Ascending aorta (tissue), 2 donors: ENCODE measurements around the gene QSOX2. TPM values are rescaled to one million over a fixed set of nuclear protein-coding genes. Genes with fewer than 3 reads are reported as not detected.

Source experiments
- DNase-seq, 2 donors: peaks; one replicate each; pipeline ENCODE4 v3.0.0-alpha.2; 2019; ENCODE audit warnings: low spot score in 2 of 2
- H3K27ac ChIP-seq, 2 donors: fragments of 200-600 bp; sonication (generic); one replicate each; pipeline ENCODE4 v1.5.1; 2016 to 2017; ENCODE audit warnings: mild to moderate bottlenecking in 1 of 2
- H3K27me3 ChIP-seq: fragments of 200-600 bp; sonication (generic); one replicate; pipeline ENCODE4 v1.5.1; 2017
- H3K36me3 ChIP-seq, 2 donors: fragments of 200-600 bp; sonication (generic); one replicate each; pipeline ENCODE4 v1.5.1; 2016
- H3K4me1 ChIP-seq, 2 donors: fragments of 200-600 bp; sonication (generic); one replicate each; pipeline ENCODE4 v1.5.1; 2016 to 2017; ENCODE audit warnings: mild to moderate bottlenecking in 1 of 2
- H3K4me3 ChIP-seq, 2 donors: fragments of 200-600 bp; sonication (generic); one replicate each; pipeline ENCODE4 v1.5.1; 2016 to 2017; ENCODE audit warnings: mild to moderate bottlenecking in 1 of 2
- H3K9me3 ChIP-seq, 2 donors: fragments of 200-600 bp; sonication (generic); one replicate each; pipeline ENCODE4 v1.5.1; 2016
- intact Hi-C: fragments of 100-400 bp; cut with DNase I; formaldehyde crosslinking; loops from one replicate; pipeline ENCODE4 v1.15.1; 2023
- total RNA-seq: library from RNA; depleted of rRNA; stranded (reverse); fragments of >200 nt; gene quantifications from one replicate; pipeline ENCODE4 v1.1.0, GENCODE V29; 2016
- TF ChIP-seq, protein P1 (sequence below), 3 experiments: fragments of 200-600 bp in 2 of 3; fragments of 450-650 bp in 1 of 3; sonication (generic) in 2 of 3; IDR thresholded peaks; one replicate each; pipeline ENCODE4 v1.5.1; 2016 to 2019; ENCODE audit warnings: antibody characterized with exemption in 3 of 3, mild to moderate bottlenecking in 1 of 3, moderate library complexity in 1 of 3

The QSOX2 gene
- total RNA-seq, 1 donor from 2014 or later = 3.7 TPM

DNA sequence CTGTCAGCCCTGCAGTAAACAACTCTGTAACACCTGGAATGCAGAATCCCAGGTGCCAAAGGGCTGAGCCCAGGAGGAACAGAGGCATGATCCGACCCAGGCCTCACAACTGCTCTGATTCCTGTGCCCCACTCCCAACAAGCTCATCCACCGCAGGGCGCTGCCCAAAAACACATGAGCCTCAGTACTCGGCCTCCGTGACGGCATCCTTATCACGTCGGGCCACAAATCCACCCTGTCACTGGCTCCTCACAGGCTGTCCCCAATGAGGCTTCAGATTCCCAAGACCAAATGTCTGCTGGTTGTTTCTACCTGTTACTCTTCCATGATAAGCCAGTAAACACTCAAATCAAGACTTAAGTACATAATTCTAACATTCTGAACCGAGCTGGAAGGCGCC is 15.2 kb downstream of the QSOX2 start:
- H3K27ac ChIP-seq = no peak overlapping the region
- intact Hi-C loops = no loop called here

DNA sequence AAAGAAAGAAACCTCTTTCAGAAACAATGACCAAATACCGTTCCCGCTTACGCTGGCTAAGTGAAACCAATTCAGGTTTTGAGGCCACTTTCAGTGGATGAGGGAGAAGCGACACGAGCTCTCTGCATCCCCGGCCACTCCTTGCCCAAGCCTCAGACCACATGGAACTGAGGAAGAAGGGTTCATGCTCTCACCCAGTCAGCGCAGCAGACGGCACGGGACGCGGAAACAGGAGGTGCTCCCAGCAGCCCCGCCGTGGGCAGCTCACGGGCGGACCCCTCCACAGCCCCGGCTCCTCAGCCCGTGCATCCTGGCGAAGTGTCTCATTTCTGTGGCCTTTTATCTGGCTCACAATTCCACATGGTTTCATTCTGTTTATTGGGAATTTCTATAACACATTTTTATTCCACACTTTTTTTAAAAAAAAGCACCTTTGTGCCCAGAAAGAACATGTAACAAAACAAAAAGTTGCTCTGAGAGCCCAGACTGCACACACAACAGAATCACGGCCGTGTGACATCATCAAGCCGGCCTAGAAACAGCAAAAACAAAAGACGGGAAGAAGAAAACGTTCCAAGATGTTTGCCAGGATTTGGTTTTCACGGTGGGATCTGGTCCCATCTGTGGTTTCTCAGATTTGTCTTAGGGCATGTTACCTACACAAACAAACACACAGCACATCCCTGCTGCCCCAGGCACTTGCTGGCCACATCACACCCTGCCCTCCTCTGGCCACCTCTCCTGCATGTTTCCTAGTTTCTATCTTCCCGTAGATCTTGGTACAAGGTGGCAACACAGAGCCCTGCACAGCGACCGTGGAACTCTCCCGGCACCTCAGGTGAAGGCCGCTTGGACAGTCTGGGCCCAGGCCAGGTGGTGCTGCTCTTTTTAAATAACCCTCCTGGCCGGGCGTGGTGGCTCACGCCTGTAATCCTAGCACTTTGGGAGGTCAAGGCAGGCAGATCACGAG is 16.2 kb downstream of the QSOX2 start:
- H3K36me3 ChIP-seq = peaks cover 0 to 6% of the 10 kb centered on the region in 2 donors
- H3K4me3 ChIP-seq = peak overlapping the region in 1 of 2 donors; percentile 35
- TF ChIP-seq, protein P1, sequence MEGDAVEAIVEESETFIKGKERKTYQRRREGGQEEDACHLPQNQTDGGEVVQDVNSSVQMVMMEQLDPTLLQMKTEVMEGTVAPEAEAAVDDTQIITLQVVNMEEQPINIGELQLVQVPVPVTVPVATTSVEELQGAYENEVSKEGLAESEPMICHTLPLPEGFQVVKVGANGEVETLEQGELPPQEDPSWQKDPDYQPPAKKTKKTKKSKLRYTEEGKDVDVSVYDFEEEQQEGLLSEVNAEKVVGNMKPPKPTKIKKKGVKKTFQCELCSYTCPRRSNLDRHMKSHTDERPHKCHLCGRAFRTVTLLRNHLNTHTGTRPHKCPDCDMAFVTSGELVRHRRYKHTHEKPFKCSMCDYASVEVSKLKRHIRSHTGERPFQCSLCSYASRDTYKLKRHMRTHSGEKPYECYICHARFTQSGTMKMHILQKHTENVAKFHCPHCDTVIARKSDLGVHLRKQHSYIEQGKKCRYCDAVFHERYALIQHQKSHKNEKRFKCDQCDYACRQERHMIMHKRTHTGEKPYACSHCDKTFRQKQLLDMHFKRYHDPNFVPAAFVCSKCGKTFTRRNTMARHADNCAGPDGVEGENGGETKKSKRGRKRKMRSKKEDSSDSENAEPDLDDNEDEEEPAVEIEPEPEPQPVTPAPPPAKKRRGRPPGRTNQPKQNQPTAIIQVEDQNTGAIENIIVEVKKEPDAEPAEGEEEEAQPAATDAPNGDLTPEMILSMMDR (IDR thresholded peaks at IDR 0.05) = no peak
- no peaks in the 10 kb centered on the region for H3K27me3 ChIP-seq
- no peak overlapping the region for H3K27ac ChIP-seq
- DNase-seq = no peak
- intact Hi-C loops = no loop called here
- no peaks in the 10 kb centered on the region for H3K9me3 ChIP-seq
- no peaks in the 10 kb centered on the region for H3K4me1 ChIP-seq

More for the DNA sequence above, 15.2 kb downstream of the QSOX2 start:
- TF ChIP-seq, protein P1 (IDR thresholded peaks at IDR 0.05) = no peak
- Histone ChIP-seq H3K36me3 (peaks cover 1 to 4% of the 10 kb centered on the region in 2 donors), H3K27me3 (no peaks in the 10 kb centered on the region), H3K4me3 (no peak overlapping the region), H3K4me1 (no peaks in the 10 kb centered on the region), H3K9me3 (no peaks in the 10 kb centered on the region)
- no peak for DNase-seq

DNA sequence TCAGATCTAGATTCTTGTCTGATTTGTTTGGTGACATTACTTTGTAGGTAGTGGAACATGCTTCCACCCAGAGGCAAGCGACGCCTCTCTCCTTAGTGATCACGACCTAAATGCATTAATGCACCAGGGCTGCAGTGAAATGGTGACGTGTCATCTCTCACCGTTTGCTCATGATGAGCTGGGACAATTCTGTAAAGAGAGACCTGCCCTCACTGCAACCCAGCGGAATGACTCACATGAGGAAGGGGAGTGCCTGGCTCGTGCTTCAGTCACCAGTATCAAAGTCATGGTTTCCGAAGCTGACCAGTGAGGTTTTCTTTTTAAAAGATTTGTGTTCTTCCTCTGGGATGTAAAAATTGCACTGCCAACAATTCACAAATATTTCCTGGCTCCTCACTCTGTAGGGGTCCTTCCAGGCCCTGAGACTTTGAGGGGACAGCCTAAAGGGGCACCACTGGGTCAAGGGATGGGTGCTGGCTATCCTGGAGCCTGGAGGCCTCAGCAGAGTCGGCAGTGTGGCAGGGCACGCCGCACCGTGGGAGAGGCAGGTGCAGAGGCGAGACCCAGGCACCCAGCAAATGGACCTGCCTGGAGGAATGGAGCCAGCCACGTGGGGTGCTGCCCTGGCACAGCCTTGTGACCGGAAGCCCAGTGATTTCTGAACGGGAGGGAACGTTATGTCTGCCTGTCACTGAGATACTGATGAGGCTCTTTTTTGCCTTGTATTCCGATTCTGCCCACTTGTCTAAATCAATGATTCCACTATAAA is 17.3 kb downstream of the QSOX2 start:
- intact Hi-C loops = no loop called here
- Histone ChIP-seq H3K36me3 (peaks cover 0 to 17% of the 10 kb centered on the region in 2 donors), H3K4me3 (no peak overlapping the region), H3K27me3 (no peaks in the 10 kb centered on the region), H3K27ac (no peak overlapping the region), H3K9me3 (no peaks in the 10 kb centered on the region), H3K4me1 (no peaks in the 10 kb centered on the region)
- TF ChIP-seq, protein P1 (IDR thresholded peaks at IDR 0.05) = no peak
- no peak for DNase-seq

DNA sequence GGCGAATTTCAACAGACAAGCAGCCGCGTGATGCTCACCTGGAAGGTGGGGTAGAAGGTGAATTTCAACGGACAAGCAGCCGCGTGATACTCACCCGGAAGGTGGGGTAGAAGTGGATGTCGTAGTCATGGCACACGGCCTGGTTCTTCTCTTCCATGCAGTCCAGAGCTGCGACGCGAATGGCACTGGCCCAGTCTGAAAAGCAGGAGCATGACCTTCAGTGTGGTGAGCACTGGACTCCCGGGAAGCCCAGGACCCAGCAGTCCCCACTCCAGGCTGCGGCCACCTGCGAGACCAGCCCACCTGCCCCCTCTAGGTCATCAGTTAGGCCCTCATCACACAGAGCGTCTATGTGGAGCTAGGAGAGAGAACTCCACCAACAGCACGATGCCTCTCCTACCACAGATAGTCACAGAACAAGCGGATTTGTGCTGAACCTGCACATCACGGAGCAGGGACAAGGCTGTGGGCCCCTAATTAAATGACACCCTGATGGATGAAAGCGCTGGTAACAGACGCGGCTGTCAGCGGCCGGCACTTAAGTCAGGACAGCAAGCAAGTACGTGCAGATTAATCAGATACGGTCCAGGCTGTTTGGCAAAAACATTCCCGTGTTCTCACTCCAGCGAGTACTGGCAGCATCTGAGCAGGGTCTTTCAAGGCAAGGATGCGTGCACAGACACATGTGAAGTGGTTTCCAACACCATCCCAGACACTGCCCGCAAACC is 18.8 kb downstream of the QSOX2 start:
- Histone ChIP-seq H3K9me3 (no peaks in the 10 kb centered on the region), H3K27me3 (no peaks in the 10 kb centered on the region), H3K36me3 (peaks cover 0 to 25% of the 10 kb centered on the region in 2 donors), H3K4me3 (no peak overlapping the region), H3K4me1 (no peaks in the 10 kb centered on the region), H3K27ac (no peak overlapping the region)
- no peak for DNase-seq
- intact Hi-C loops = no loop called here
- TF ChIP-seq, protein P1 (IDR thresholded peaks at IDR 0.05) = no peak
